NB4 (cell line): ENCODE data around the gene ZC2HC1B.

Source experiments
- MAX ChIP-seq: IDR thresholded peaks from 2 replicates; pipeline ENCODE4 v1.6.1; 2011; ENCODE audit warnings: low read depth, low read length
- POLR2A ChIP-seq: IDR thresholded peaks from 2 replicates; pipeline ENCODE4 v1.6.1; 2011; ENCODE audit warnings: mild to moderate bottlenecking; ENCODE audit not compliant: insufficient read length; ENCODE audit errors: extremely low read depth
- TF ChIP-seq, protein P1 (sequence below): IDR thresholded peaks from one replicate; pipeline ENCODE4 v1.5.1; 2012; ENCODE audit warnings: low read depth, low read length

GRCh38 chr6:143894655-143895054, 30.4 kb downstream of the ZC2HC1B start:
- TF ChIP-seq POLR2A (no peak), MAX (no peak)
- TF ChIP-seq, protein P1, sequence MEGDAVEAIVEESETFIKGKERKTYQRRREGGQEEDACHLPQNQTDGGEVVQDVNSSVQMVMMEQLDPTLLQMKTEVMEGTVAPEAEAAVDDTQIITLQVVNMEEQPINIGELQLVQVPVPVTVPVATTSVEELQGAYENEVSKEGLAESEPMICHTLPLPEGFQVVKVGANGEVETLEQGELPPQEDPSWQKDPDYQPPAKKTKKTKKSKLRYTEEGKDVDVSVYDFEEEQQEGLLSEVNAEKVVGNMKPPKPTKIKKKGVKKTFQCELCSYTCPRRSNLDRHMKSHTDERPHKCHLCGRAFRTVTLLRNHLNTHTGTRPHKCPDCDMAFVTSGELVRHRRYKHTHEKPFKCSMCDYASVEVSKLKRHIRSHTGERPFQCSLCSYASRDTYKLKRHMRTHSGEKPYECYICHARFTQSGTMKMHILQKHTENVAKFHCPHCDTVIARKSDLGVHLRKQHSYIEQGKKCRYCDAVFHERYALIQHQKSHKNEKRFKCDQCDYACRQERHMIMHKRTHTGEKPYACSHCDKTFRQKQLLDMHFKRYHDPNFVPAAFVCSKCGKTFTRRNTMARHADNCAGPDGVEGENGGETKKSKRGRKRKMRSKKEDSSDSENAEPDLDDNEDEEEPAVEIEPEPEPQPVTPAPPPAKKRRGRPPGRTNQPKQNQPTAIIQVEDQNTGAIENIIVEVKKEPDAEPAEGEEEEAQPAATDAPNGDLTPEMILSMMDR: no peak
